Stimulated activated CD4-positive, alpha-beta T cell treated with anti-CD3 and anti-CD28 coated beads, Interleukin-15, amount 100 ng/mL, for 48 hours (primary cell): ENCODE results near the gene GPR137C.
A peak's percentile ranks its signal among the peaks of the same experiment; 100 is the strongest.
"Not testable (repeated sequence)": the region's sequence is repeated elsewhere in the genome, so short reads cannot be mapped to it uniquely, and the experiment has no call there.

ENCODE experiments used
- DNase-seq, 2 donors: peaks; one replicate each; pipeline ENCODE4 v3.0.0-alpha.2; 2020; ENCODE audit warnings: low read depth in 2 of 2

Gene GPR137C

GRCh38 chr14:52563120-52563519, 10.5 kb downstream of the GPR137C start:
- DNase-seq = no peak

GRCh38 chr14:52568454-52568853, 15.8 kb downstream of the GPR137C start:
- not testable (repeated sequence) for DNase-seq

- no peak for DNase-seq
These were observed 23.2 kb downstream of the GPR137C start for GRCh38 chr14:52575858-52576257.

- DNase-seq = no peak
These were observed 30.9 kb downstream of the GPR137C start for GRCh38 chr14:52583544-52583943.

GRCh38 chr14:52589646-52590045, 37.0 kb downstream of the GPR137C start:
- DNase-seq = no peak

- no peak for DNase-seq
These were observed 37.7 kb downstream of the GPR137C start for GRCh38 chr14:52590318-52590717.

GRCh38 chr14:52596320-52596719, 43.7 kb downstream of the GPR137C start:
- no peak for DNase-seq

- no peak for DNase-seq
These were observed 44.2 kb downstream of the GPR137C start for GRCh38 chr14:52596861-52597260.

- no peak for DNase-seq
These were observed 45.9 kb downstream of the GPR137C start for GRCh38 chr14:52598568-52598967.

- no peak for DNase-seq
These were observed 47.3 kb downstream of the GPR137C start for GRCh38 chr14:52599974-52600373.

GRCh38 chr14:52602131-52602530, 49.5 kb downstream of the GPR137C start:
- no peak for DNase-seq

- DNase-seq = no peak
These were observed 54.4 kb downstream of the GPR137C start for GRCh38 chr14:52607061-52607460.

- no peak for DNase-seq
These were observed 56.9 kb downstream of the GPR137C start for GRCh38 chr14:52609445-52610044.

- DNase-seq = no peak
These were observed 57.6 kb downstream of the GPR137C start for GRCh38 chr14:52610187-52610586.

GRCh38 chr14:52618602-52619001, 66.0 kb downstream of the GPR137C start:
- no peak for DNase-seq

GRCh38 chr14:52619687-52620086, 67.1 kb downstream of the GPR137C start:
- no peak for DNase-seq

- peak; percentile 3 to 13 for DNase-seq
These were observed 87.5 kb downstream of the GPR137C start for GRCh38 chr14:52640137-52640536.

- no peak for DNase-seq
These were observed 89.1 kb downstream of the GPR137C start for GRCh38 chr14:52641745-52642144.

- DNase-seq = no peak
These were observed 96.9 kb downstream of the GPR137C start for GRCh38 chr14:52649511-52649910.

GRCh38 chr14:52650774-52651173, 98.1 kb downstream of the GPR137C start:
- DNase-seq = no peak

GRCh38 chr14:52656905-52657304, 104.3 kb downstream of the GPR137C start:
- no peak for DNase-seq

GRCh38 chr14:52660325-52660724, 107.7 kb downstream of the GPR137C start:
- DNase-seq = no peak

GRCh38 chr14:52660832-52661231, 108.2 kb downstream of the GPR137C start:
- no peak for DNase-seq

- no peak for DNase-seq
These were observed 108.7 kb downstream of the GPR137C start for GRCh38 chr14:52661314-52661713.
